Omental fat pad (tissue), 4 donors: ENCODE results near the gene FBXL15. TPM values are rescaled to one million over a fixed set of nuclear protein-coding genes. Genes with fewer than 3 reads are reported as not detected.
A peak's percentile ranks its signal among the peaks of the same experiment; 100 is the strongest.
"Not testable (repeated sequence)": the region's sequence is repeated elsewhere in the genome, so short reads cannot be mapped to it uniquely, and the experiment has no call there.

ENCODE experiments used
- ATAC-seq: fragments of 150-250 bp; one replicate; pipeline ENCODE4 v1.9.1; 2016; ENCODE audit warnings: mild to moderate bottlenecking, moderate library complexity; ENCODE audit not compliant: low FRiP score
- DNase-seq: peaks from one replicate; pipeline ENCODE4 v3.0.0-alpha.2; 2019; ENCODE audit warnings: low spot score
- total RNA-seq, 4 donors: library from RNA; depleted of rRNA; stranded (reverse); fragments of >200 nt; gene quantifications; one replicate each; pipeline ENCODE4 v1.1.0, GENCODE V29; 2016
- TF ChIP-seq, protein P1 (sequence below), 3 donors: fragments of 450-650 bp; IDR thresholded peaks; one replicate each; pipeline ENCODE4 v1.5.1; 2016 to 2017; ENCODE audit warnings: antibody characterized with exemption in 3 of 3, mild to moderate bottlenecking in 3 of 3, moderate library complexity in 2 of 3

FBXL15 gene
- total RNA-seq, 4 donors from 2014 or later, result 11.7 to 16.8 (median 15.0) TPM

GRCh38 chr10:102449321-102450123, 28.9 kb downstream of the FBXL15 start:
- TF ChIP-seq, protein P1, sequence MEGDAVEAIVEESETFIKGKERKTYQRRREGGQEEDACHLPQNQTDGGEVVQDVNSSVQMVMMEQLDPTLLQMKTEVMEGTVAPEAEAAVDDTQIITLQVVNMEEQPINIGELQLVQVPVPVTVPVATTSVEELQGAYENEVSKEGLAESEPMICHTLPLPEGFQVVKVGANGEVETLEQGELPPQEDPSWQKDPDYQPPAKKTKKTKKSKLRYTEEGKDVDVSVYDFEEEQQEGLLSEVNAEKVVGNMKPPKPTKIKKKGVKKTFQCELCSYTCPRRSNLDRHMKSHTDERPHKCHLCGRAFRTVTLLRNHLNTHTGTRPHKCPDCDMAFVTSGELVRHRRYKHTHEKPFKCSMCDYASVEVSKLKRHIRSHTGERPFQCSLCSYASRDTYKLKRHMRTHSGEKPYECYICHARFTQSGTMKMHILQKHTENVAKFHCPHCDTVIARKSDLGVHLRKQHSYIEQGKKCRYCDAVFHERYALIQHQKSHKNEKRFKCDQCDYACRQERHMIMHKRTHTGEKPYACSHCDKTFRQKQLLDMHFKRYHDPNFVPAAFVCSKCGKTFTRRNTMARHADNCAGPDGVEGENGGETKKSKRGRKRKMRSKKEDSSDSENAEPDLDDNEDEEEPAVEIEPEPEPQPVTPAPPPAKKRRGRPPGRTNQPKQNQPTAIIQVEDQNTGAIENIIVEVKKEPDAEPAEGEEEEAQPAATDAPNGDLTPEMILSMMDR (IDR thresholded peaks at IDR 0.05), result no peak
- peak; percentile 58 for ATAC-seq
- DNase-seq, result peak; percentile 42

DNA sequence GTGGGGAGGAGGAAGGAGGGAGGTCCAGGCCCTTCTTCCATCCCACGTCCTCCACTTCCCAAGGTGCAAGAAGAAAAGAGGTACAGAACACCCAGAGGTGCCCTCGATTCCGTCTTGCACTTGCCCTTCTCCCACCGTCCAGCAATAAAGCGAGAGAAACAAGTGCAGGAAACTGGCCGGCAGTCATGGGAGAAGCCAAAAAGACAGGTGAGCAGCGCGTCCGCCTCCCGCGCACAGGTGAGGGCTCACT, 29.4 kb downstream of the FBXL15 start:
- DNase-seq (no peak), ATAC-seq (no peak)

GRCh38 chr10:102450374-102451104, 29.9 kb downstream of the FBXL15 start:
- DNase-seq (no peak), ATAC-seq (peak; percentile 76)
- TF ChIP-seq, protein P1 (IDR thresholded peaks at IDR 0.05), result no peak

More for the DNA sequence above, 29.4 kb downstream of the FBXL15 start:
- TF ChIP-seq, protein P1 (IDR thresholded peaks at IDR 0.05), result no peak

- peak; percentile 22 for ATAC-seq
- TF ChIP-seq, protein P1 (IDR thresholded peaks at IDR 0.05), result no peak
- DNase-seq, result no peak
Observed at GRCh38 chr10:102451105-102451969, 30.7 kb downstream of the FBXL15 start, which contains the start of gene C10orf95. Gene C10orf95, minus strand, starts transcription at chr10:102451543. Its CDS starts 450 bp downstream, at chr10:102451093.

DNA sequence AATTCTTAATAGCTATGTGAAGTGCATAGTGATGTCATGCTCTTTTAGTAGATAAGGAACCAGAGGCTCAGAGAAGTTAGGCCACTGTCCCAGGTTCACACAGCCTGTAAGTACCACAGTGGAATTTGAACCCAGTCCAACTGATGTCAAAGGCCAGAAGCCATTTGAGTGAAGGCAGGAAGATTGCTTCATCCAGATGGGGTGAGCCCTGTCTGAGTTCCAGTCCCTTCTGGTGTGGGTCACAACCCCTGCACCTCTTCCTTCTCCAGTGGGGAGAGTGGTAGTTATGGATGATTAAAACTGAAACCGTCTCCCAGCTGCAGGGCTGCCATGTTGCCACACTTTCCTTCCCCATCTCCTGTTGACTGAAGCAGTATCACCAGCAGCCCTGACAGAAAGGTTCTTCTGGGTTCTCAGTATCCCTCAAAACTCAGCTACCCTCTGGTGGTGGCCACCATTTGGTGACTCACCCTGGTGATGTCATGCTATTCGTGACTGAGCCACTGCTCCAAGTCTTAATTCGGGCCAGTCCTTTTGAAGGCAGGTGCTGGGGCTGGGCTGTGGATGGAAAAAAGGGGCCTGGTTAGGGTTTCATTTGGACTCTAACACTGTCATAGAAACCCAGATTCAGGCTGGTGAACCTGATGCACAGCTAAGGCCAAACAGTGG, 32.2 kb downstream of the FBXL15 start:
- peak; percentile 22 for ATAC-seq
- DNase-seq, result no peak
- TF ChIP-seq, protein P1 (IDR thresholded peaks at IDR 0.05), result no peak

GRCh38 chr10:102453502-102453901, 32.9 kb downstream of the FBXL15 start:
- TF ChIP-seq, protein P1 (IDR thresholded peaks at IDR 0.05), result no peak
- no peak for ATAC-seq
- DNase-seq, result no peak

- not testable (repeated sequence) for DNase-seq, ATAC-seq
Observed at GRCh38 chr10:102454662-102455487, 34.2 kb downstream of the FBXL15 start.
